Right renal cortex interstitium (tissue), 3 donors: ENCODE data around the gene SEMA7A. TPM values are rescaled to one million over a fixed set of nuclear protein-coding genes. Genes with fewer than 3 reads are reported as not detected.

ENCODE experiments used
- DNase-seq, 3 donors: peaks; one replicate each; pipeline ENCODE4 v3.0.0-alpha.2; 2013; ENCODE audit warnings: low read depth in 3 of 3, low spot score in 2 of 3
- polyA plus RNA-seq, 3 donors: library from polyadenylated mRNA; unstranded; fragments of 120-200 nt; gene quantifications; one replicate each; pipeline ENCODE4 v1.2.1, GENCODE V29; 2013; ENCODE audit not compliant: insufficient read length in 3 of 3

Gene SEMA7A
- polyA plus RNA-seq, 3 donors: 5.2 to 6.6 (median 5.9) TPM

DNA sequence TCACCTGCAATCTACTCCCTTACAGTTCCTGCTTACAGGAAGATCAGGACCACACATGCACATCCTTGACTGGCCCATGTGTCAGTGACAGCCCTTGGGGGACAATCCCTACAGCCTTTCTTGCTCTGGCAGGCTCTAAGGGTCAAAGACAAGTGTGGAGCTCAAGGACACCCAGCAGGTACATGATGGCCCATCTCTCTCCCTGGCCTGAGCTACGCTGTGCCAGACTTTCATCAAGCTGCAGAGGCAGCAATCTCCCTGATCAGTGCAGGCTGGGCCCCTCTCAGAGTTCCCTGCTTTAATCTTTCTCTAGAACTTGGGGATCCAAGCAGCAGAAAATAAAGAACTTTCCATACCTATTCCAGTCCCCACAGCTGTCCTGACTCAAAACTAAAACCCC, 2.6 kb downstream of the SEMA7A start:
- no peak for DNase-seq

DNA sequence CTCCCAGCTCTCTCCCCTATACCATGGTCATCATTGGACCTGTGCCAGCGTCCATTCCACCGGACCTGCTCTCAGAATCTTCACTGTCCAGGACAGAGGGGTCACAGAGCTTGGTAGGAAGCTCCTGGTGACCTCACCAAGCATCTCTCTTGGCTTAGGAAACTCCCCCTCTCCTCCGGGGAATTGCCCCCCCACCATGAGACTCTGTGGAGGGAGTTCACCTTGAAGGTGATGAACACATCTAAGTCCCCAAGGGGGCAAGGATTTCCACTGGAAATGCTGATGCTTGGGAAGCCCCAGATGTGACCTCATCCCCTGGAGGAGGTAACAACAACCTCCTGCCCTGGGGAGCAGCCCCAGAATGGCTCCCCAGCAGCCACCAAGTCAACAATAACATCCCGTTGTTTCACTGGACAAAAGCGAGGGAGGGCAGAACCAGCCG, 3.2 kb downstream of the SEMA7A start:
- DNase-seq: no peak

DNA sequence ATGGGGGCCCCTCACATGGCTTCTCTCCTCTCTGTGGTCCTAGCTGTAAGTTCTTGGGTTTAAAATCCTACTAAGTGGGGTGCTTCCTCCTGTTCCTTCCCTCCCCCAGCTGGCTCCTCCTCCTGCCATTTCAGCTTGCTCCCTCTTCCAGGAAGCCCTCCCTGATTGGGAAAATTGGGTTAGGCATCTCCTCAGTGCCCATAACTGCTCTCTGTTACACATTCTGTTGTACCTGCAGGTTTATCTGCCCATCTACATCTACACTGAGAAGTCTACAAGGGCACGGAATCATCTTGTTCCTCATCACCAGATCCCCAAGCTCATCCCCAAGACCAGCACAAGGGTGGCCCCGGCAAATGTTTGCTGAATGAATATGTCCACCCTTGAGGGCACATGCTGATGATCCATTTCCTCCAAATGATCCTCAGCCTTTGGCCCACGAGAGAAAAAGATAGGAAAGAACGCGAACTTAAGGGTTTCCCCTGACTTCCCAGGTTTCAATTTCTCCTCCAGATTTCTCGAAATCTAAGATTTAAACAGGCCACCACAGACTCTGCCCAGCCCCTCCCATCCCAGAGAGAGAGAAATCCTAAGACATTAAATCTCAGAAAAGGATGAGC, 3.9 kb downstream of the SEMA7A start:
- DNase-seq: no peak

DNA sequence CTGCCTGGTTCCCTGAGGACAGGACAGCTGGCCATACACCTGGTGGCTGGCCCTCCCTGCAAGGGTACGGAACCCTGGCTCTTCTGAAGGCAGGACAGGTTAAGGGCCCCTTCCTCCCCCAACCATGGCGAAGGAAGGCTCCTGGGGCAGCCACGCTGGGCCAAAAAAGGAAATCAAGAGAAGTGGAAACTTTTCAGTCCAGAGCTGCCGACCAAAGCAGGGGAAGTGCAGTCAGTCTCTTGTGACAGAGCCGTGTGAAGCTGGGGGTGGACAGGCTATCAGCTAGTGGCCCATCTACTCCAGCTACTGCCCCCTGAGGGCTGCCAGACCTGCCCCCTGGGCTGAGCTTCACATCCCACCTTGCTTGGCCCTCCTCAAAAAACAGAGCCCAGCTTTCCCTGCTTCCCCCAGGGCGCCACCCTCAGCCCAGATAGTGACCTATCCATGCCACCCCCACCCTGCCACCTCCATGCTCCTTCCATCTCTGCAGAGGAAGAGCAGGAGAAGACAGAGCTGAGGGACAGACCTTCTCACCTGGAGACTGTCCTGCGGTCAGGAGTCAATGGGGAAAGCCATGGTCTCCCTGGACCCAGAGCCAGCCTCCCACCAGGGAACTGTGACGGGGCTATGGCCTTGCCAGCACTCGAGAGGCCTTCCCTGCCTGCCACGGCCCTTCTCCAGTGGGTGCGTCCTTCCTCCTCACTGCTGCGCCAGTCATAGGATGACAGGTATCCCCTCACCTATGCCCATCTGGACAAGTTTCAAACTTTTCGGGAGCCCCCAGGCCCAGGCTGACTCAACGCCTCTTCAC, 4.6 kb downstream of the SEMA7A start:
- no peak for DNase-seq

DNA sequence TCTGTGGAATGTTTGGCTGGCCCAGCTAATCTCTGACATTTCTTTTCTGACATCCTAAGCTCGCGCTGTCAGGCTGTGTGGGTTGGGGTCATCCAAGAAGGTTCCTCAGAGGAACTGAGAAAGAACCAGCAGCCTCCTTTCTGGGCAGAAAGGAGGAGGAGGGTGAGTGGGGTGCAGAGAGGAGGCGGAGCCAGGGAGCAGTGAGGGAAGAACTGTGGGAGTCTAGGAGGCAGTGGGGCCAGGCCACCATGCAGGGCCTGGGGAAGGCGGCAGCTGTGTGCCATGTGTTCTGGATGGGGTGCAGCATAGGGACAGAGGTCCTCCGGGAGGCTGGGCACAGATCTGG, 5.3 kb downstream of the SEMA7A start:
- no peak for DNase-seq

DNA sequence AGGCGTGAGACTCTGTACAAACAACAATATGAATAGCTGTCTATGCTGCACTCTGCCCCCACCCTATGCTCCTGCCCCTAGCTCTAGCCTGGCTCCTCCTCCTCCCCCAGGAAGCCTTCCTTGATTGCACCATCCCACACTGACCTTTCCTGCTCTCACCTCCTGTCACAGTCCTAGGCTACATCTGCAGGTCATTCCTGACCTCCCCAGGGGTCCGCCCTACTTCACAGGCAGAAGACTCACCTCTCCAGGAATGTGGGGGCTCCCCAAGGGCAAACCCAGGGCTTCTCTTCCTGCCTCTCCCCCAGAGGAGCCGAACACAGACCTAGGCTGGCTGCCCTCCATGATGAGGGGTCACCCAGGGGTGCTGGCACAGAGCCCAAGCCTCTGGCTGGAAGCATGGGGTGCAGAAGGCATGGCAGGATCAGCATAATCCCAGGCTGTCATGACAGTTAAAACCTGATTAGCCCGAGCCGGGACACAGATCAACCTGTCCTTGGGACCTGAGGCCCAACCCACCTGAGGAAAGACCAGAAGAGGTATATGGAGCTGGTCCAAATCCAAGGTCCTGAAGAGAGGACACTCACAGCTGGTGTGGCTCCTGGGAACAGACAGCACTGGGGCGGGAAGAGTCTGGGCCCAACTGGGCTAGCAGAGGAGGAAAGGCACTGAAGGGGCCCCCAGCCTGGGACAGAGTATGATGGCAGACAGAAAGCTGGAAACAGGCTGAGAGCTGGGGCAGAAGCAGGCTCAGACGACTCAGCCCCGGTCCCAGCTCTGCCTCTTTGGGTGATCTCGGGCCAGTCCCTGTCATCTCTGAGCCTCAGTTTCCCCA, 5.9 kb downstream of the SEMA7A start:
- no peak for DNase-seq

DNA sequence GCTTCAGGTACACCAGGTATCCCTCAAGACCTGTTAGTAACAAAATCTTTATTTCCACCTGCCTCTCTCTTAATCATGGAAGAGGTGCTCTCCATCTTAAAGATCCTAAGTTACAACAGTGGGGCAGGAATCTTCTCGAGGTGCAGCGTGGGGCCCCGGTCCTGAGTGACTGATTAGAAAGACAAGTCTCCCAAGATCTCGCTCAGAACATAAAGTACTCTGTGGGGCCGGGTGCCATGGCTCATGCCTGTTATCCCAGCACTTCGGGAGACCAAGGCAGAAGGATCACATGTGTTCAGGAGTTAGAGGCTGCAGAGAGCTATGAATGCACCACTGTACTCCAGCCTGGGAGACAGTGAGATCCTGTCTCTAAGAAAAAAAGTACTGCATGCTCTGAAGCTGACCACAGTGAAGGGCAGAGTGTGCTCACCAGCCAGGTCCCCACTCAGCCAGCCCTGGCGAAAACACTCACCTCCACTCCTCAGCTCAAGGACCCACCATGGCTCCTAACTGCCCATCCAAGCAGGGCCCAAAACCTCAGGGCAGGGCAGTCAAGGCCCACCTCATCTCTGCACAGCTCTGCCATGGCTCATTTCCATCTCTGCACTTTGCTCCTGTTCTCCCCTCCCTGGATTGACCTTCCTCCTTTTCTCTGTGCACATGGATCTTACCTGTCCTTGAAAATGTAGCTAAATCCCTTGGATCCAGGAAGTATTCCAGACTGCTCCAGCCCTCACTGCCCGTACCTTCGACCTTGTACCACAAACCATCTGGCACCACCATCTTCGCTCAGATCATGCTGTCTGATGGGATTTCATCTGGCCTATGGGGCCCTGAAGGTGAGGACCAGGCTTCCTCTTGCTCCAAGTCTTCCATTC, 7.1 kb downstream of the SEMA7A start:
- no peak for DNase-seq

DNA sequence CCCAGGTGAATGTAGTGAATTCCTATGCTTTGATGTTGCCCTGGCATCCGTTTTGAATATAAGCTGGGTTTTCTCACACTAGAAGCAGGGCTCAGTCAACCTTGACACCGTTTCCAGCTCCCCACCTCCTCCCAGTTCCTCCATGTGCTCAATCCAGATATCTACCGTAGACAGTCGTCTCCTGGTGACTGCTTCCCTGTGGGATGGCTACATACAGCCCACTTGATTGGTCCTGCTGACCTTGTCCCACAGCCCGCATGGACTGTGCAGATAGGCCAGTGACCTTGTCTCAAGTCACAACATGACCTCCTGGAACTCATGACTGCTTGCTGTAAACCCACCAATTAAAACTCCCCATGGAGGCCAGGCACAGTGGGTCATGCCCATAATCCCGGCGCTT, 8.1 kb downstream of the SEMA7A start:
- no peak for DNase-seq

DNA sequence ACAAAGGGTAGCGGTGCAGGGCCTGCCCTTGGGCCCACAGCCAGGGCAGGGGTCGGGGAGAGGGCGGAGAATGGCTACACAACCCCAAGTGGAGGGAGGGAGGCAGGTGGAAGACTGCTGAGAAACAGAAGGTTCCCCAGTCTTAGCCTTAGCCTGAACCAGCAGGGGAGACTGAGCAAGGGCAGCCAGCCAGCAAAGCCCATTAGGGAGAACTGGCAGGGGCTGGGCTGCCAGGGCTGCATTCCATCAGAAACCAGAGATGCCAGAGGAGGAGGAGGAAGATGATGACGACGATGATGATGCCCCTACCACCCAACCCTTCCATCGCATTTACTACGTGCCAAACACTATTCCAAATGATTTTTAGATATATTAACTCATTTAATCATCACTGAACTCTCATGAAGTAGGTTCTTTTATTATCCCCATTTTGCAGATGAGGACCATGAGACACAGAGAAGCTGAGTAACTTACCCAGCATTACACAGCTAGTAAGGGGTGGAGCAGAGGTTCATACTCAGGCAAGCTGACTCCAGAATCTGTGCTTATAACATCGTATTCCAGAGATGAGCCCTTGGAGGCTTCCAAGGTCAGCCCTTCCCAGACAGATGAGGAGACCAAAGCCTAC, 8.7 kb downstream of the SEMA7A start:
- DNase-seq: no peak

DNA sequence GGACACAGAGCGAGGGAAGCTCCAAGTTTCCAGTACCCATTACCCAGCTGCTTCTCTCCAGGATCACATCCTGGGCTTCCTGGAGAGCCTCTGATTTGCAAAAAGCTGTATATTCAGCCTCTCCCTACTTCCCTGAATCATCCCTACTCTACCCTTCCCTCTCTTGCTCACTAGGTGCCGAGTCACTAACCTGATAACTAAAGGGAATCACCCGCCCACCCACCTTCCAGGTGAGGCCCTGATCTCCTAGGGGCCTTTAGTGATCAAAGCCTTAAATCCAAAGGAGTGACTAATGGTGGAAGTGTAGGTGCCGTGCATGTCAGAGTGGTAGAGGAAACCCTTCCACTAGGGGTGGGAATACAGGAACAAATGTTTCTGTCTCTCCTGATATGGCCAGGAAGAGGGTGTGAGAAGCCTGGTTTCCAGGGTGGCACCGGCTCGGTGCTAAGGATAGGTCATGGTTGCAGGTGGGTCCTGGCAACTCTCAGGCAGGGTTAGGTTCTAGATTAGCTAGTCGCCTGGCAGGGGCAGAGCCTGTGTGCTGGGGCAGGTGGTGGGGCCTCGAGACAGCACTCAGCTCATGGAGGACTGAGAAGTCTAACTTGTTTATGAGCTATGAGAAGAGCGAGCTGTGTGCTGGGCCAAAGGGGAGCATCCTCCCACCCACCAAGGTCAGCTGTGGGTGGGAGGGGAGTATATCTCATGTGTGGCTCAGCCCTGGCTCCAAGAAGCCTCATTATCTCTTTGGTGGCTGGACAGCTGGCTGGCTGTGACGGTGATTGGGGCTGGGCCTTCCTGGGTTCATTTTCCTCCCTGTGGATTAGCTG, 10.1 kb downstream of the SEMA7A start:
- no peak for DNase-seq

DNA sequence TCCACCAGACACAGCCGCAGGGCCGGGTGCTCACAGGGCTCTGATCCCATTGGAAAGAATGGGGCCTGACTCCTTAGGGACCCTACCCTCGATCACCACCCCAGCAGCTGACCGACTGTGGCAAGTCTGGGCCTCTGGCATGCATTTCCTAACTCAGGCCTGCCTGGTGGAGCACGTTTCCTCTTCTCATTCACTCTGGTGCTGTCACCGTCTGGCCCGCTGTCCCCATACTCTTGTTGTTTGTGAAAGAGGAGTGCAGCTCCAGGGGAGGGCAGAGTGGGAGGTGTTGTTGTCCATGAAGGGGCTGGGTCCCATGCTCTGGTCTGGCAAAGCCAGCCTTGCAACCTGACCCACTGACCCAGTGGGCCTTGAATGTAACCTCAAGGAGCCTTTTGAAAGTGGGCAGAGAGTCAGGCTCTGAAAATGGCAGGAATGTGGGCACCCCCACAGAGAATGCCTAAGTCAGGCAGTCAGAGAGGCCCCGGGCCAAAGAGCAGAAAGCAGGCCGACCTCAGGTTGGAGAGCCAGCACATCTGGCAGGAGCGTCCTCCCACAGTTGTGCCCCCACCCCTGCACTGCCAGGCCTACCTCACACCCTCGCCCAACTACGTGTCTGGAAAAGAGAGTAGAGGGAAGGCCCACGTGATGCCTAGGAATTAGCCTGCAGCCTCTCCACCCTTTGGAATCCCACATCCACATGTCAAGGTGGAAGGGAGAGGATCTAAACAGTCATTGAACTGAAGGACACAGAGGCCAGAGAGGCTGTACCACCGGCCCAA, 10.9 kb downstream of the SEMA7A start:
- no peak for DNase-seq

DNA sequence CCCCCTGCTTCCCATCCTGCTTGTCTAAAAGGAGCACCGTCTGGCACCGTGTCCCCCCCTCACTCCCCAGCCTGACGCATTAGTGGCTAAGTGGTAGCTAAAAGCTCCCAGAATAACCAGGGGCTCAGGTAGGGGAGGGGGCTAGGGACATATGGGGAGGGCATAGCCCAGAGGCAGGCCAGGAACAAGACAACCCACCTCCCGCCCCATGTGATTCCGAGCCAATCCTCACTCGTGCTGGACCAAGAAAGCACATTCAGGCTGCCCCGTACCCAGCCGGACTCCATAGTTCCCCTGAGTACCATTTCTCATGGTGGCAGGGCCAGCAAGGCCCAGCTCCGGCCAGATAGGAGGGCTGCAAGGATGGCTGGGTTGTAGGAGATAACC, 11.5 kb downstream of the SEMA7A start:
- DNase-seq: no peak

DNA sequence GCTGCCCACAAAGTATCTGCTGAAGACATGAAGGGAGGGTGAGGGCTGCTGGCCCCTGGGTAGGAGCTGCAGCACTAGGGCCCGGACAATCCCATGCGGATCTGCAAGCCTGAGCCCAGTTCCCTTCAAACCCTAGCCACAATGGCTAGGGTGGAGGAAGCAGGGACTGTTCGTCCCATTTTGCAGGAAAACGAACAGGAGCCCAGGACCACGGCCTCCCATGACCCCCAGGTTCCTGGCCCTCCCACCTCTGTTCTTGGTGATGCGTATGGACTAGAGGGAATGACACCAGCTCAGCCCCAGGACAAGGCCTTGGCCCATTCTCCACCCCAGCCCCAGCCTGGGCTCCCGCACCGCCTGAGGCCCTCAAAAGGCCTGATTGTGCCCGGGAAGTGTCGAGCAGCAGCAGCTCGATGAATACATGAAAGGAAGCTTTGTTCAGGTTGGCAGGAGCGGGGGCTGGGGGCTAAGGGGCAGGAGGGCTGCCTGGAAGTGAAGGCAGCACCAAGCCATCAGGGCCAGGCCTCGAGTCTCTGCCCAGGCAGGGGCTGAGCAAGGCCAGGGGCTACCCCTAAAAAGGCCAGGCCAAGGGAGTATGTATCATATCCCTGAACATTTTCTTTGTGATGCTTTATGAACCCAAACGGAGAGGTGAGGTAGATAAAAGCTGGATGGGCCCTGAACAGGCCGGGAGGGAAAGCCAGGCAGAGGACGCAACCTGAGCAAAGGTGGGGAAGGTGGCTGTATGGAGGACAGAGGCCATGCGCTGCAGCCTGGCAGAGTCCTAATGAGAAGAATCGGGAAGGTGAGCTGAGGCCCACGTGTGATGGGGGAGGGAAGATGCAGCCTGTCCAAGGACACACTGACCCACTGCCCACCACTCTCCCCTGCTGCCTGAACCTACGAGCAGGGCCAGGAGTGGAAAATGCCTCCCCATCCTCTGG, 12.2 kb downstream of the SEMA7A start:
- DNase-seq: no peak

DNA sequence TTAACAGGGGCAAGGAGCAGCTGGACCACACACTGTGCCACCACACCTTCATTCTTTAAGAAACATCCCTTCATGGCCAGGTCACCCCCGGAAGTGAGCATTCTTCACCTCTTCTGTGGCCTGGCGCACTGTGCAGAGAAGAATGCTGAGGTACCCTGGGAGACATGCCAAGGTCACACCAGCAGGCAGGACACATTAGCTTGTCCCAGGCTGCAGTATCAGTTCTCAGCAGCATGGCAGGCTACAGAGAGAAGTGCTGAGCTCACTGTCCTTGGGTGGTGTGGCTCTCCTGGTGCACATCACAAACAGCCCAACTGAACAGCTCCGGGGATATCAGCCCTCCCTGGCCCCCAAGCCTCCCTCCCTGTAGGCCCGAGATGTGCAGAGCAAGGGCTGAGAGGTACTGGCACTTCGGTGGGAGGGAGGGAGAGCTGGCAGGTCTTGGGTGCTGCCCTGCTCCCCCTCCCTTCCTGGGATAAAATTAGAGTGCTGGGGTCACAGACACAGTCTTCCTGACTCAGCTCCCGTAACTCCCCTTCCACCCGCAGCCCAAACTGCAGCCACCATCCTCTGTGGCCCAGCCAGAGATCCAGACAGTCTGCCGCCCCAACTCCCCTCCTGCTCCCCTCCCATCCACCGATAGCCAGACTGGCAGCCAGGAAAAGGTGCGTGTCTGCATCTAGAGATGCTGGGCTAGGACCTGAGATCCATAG, 13.4 kb downstream of the SEMA7A start:
- DNase-seq: no peak

DNA sequence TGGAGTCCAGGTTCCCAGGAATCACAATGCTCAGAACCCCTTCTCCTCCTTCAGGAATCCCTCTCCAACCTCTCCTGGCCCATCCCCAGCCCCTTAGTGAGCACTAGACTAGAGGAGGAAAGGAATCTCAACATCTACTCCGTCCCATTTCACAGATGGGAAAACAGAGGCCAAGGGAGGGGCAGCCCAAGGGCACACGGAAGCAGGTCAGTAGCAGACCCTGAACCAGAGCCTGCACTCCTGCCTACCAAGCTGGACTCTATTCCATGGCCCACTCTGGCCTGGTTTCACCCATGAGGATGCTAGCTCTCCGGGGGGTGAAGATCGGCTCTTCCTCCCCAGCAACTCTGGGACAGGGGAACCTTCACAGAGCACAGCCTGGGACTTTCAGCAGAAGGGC, 14.3 kb downstream of the SEMA7A start:
- DNase-seq: no peak

DNA sequence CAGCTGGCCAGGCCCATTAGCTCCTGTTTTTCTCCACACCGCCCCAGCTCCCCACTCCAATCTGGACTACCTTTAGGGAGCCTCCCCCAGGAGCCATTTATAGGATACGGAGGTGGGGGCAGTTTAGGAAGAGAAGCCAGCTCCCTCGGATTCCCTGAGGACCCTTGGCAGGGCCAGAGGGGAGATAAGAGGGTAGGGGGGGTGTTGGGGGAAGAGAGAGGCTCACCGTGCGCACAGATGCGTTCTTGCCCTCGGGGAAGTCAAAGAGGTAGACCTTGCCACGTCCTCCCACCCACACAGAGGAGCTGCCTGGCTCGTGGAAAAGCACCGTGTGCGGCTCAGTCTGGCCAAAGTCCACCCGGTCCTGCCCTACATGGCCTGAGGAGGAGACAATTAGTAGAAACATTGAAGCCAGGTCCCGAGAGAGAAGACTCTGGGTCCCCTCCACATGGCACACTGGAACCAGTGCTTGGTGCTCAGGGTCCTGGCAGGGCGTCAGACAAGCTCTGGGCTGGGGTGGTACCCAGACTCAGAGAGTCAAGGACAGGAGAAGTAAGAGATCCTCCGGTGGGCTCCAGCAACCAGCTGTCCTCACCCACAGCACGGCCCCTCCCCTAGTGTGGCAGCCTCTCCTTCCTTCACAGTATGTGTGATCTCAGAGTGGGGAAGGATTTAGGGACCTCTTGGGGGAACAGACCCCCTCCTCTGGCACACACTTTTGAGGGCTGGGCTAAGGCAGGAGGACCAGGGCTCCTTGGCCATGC, 15.0 kb downstream of the SEMA7A start:
- no peak for DNase-seq
